Activated CD4-positive, alpha-beta T cell treated with anti-CD3 and anti-CD28 coated beads, Interleukin-2, amount 10 ng/mL, durations not matched to agents 24 days and 14 days (primary cell): Measurements from ENCODE around the gene SMIM7. TPM values are rescaled to one million over a fixed set of nuclear protein-coding genes. Genes with fewer than 3 reads are reported as not detected.

ENCODE experiments used
- DNase-seq: peaks from one replicate; pipeline ENCODE4 v3.0.0; 2022
- H3K27ac Mint-ChIP-seq: one replicate; pipeline ENCODE4 v1.8.0; 2022; ENCODE audit warnings: mild to moderate bottlenecking, mixed read lengths
- H3K27me3 Mint-ChIP-seq: one replicate; pipeline ENCODE4 v1.8.0; 2022; ENCODE audit warnings: mixed read lengths
- H3K36me3 Mint-ChIP-seq: one replicate; pipeline ENCODE4 v1.8.0; 2022; ENCODE audit warnings: low read depth, mild to moderate bottlenecking, mixed read lengths
- H3K4me1 Mint-ChIP-seq: one replicate; pipeline ENCODE4 v1.8.0; 2021; ENCODE audit warnings: mixed read lengths
- H3K4me3 Mint-ChIP-seq: one replicate; pipeline ENCODE4 v1.8.0; 2022; ENCODE audit warnings: mild to moderate bottlenecking, moderate library complexity, mixed read lengths
- H3K9me3 Mint-ChIP-seq: one replicate; pipeline ENCODE4 v1.8.0; 2021; ENCODE audit warnings: mixed read lengths
- intact Hi-C: fragments of 100-400 bp; cut with micrococcal nuclease; formaldehyde crosslinking; loops from one replicate; pipeline ENCODE4 v1.15.1; 2023
- total RNA-seq: library from RNA; stranded (reverse); gene quantifications from 2 replicates; pipeline ENCODE4 v1.2.3, GENCODE V29; 2022

Gene SMIM7
- total RNA-seq, 1 donor from 2014 or later = 66.1 TPM

- Mint-ChIP-seq H3K27ac (no peak overlapping the region), H3K9me3 (no peaks in the 10 kb centered on the region), H3K4me1 (peaks cover 33% of the 10 kb centered on the region), H3K4me3 (no peak overlapping the region), H3K36me3 (peaks cover 31% of the 10 kb centered on the region), H3K27me3 (no peaks in the 10 kb centered on the region)
- intact Hi-C loops = no loop called here
- DNase-seq = no peak
Observed at GRCh38 chr19:16623576-16623975, 36.4 kb downstream of the SMIM7 start.

- Mint-ChIP-seq H3K27me3 (no peaks in the 10 kb centered on the region), H3K4me1 (peaks cover 35% of the 10 kb centered on the region), H3K36me3 (peaks cover 30% of the 10 kb centered on the region), H3K4me3 (no peak overlapping the region), H3K27ac (no peak overlapping the region), H3K9me3 (no peaks in the 10 kb centered on the region)
- intact Hi-C loops = no loop called here
- no peak for DNase-seq
Observed at GRCh38 chr19:16623066-16623465, 36.9 kb downstream of the SMIM7 start.

GRCh38 chr19:16621165-16621800, 38.7 kb downstream of the SMIM7 start:
- intact Hi-C loops = loop anchor here (2.0 kb wide), 1 partner anchor 124 kb away; the partner anchor contains the start of genes C19orf44 and CALR3
- no peak for DNase-seq
- no peaks in the 10 kb centered on the region for H3K9me3 Mint-ChIP-seq
- peaks cover 35% of the 10 kb centered on the region for H3K4me1 Mint-ChIP-seq
- no peaks in the 10 kb centered on the region for H3K27me3 Mint-ChIP-seq
- H3K36me3 Mint-ChIP-seq = peaks cover 23% of the 10 kb centered on the region
- no peak overlapping the region for H3K4me3 Mint-ChIP-seq
- no peak overlapping the region for H3K27ac Mint-ChIP-seq

- no peak overlapping the region for H3K4me3 Mint-ChIP-seq
- peaks cover 21% of the 10 kb centered on the region for H3K36me3 Mint-ChIP-seq
- intact Hi-C loops = loop anchor here (2.0 kb wide), 1 partner anchor 124 kb away; the partner anchor contains the start of genes C19orf44 and CALR3
- H3K9me3 Mint-ChIP-seq = no peaks in the 10 kb centered on the region
- DNase-seq = no peak
- peaks cover 33% of the 10 kb centered on the region for H3K4me1 Mint-ChIP-seq
- no peak overlapping the region for H3K27ac Mint-ChIP-seq
- H3K27me3 Mint-ChIP-seq = no peaks in the 10 kb centered on the region
Observed at GRCh38 chr19:16620584-16620983, 39.4 kb downstream of the SMIM7 start.

- intact Hi-C loops = loop anchor here (2.0 kb wide), 1 partner anchor 123 kb away; the partner anchor contains the start of genes C19orf44 and CALR3
- Mint-ChIP-seq H3K4me3 (no peak overlapping the region), H3K27ac (no peak overlapping the region), H3K27me3 (no peaks in the 10 kb centered on the region), H3K4me1 (peaks cover 35% of the 10 kb centered on the region), H3K9me3 (no peaks in the 10 kb centered on the region), H3K36me3 (peaks cover 16% of the 10 kb centered on the region)
- no peak for DNase-seq
Observed at GRCh38 chr19:16620018-16620417, 39.9 kb downstream of the SMIM7 start.

- H3K27ac Mint-ChIP-seq = no peak overlapping the region
- peaks cover 11% of the 10 kb centered on the region for H3K36me3 Mint-ChIP-seq
- intact Hi-C loops = no loop called here
- H3K4me1 Mint-ChIP-seq = peaks cover 33% of the 10 kb centered on the region
- DNase-seq = no peak
- no peak overlapping the region for H3K4me3 Mint-ChIP-seq
- no peaks in the 10 kb centered on the region for H3K9me3 Mint-ChIP-seq
- H3K27me3 Mint-ChIP-seq = no peaks in the 10 kb centered on the region
Observed at GRCh38 chr19:16619457-16619856, 40.5 kb downstream of the SMIM7 start.

GRCh38 chr19:16618248-16618647, 41.7 kb downstream of the SMIM7 start:
- Mint-ChIP-seq H3K27me3 (no peaks in the 10 kb centered on the region), H3K27ac (no peak overlapping the region), H3K4me3 (no peak overlapping the region), H3K4me1 (peaks cover 36% of the 10 kb centered on the region), H3K9me3 (no peaks in the 10 kb centered on the region), H3K36me3 (peaks cover 2% of the 10 kb centered on the region)
- no peak for DNase-seq
- intact Hi-C loops = no loop called here

- Mint-ChIP-seq H3K4me1 (peaks cover 46% of the 10 kb centered on the region), H3K27ac (peak overlapping the region; percentile 45), H3K4me3 (no peak overlapping the region), H3K36me3 (no peaks in the 10 kb centered on the region), H3K9me3 (no peaks in the 10 kb centered on the region), H3K27me3 (no peaks in the 10 kb centered on the region)
- intact Hi-C loops = no loop called here
- DNase-seq = no peak
Observed at GRCh38 chr19:16615808-16616207, 44.1 kb downstream of the SMIM7 start.

GRCh38 chr19:16614941-16615340, 45.0 kb downstream of the SMIM7 start:
- H3K4me1 Mint-ChIP-seq = peaks cover 50% of the 10 kb centered on the region
- H3K9me3 Mint-ChIP-seq = no peaks in the 10 kb centered on the region
- H3K27me3 Mint-ChIP-seq = no peaks in the 10 kb centered on the region
- intact Hi-C loops = no loop called here
- DNase-seq = no peak
- no peaks in the 10 kb centered on the region for H3K36me3 Mint-ChIP-seq
- H3K27ac Mint-ChIP-seq = peak overlapping the region; percentile 72
- peak overlapping the region; percentile 31 for H3K4me3 Mint-ChIP-seq

GRCh38 chr19:16613841-16614240, 46.1 kb downstream of the SMIM7 start:
- no peak for DNase-seq
- Mint-ChIP-seq H3K36me3 (no peaks in the 10 kb centered on the region), H3K4me1 (peaks cover 48% of the 10 kb centered on the region), H3K9me3 (no peaks in the 10 kb centered on the region), H3K27ac (no peak overlapping the region), H3K4me3 (no peak overlapping the region), H3K27me3 (no peaks in the 10 kb centered on the region)
- intact Hi-C loops = no loop called here

- DNase-seq = no peak
- Mint-ChIP-seq H3K4me1 (peaks cover 55% of the 10 kb centered on the region), H3K9me3 (no peaks in the 10 kb centered on the region), H3K4me3 (no peak overlapping the region), H3K27me3 (no peaks in the 10 kb centered on the region), H3K36me3 (peaks cover 2% of the 10 kb centered on the region), H3K27ac (no peak overlapping the region)
- intact Hi-C loops = no loop called here
Observed at GRCh38 chr19:16612636-16613035, 47.3 kb downstream of the SMIM7 start.

GRCh38 chr19:16611121-16611520, 48.8 kb downstream of the SMIM7 start:
- H3K27ac Mint-ChIP-seq = peak overlapping the region; percentile 46
- DNase-seq = no peak
- H3K4me1 Mint-ChIP-seq = peaks cover 46% of the 10 kb centered on the region
- intact Hi-C loops = no loop called here
- no peaks in the 10 kb centered on the region for H3K27me3 Mint-ChIP-seq
- peaks cover 2% of the 10 kb centered on the region for H3K36me3 Mint-ChIP-seq
- H3K4me3 Mint-ChIP-seq = no peak overlapping the region
- H3K9me3 Mint-ChIP-seq = no peaks in the 10 kb centered on the region

- no peaks in the 10 kb centered on the region for H3K9me3 Mint-ChIP-seq
- H3K4me1 Mint-ChIP-seq = peaks cover 44% of the 10 kb centered on the region
- peaks cover 5% of the 10 kb centered on the region for H3K36me3 Mint-ChIP-seq
- H3K27ac Mint-ChIP-seq = no peak overlapping the region
- H3K27me3 Mint-ChIP-seq = no peaks in the 10 kb centered on the region
- intact Hi-C loops = no loop called here
- no peak for DNase-seq
- no peak overlapping the region for H3K4me3 Mint-ChIP-seq
Observed at GRCh38 chr19:16609511-16610200, 50.3 kb downstream of the SMIM7 start.

- H3K4me1 Mint-ChIP-seq = peaks cover 45% of the 10 kb centered on the region
- intact Hi-C loops = no loop called here
- H3K4me3 Mint-ChIP-seq = no peak overlapping the region
- peak overlapping the region; percentile 58 for H3K27ac Mint-ChIP-seq
- DNase-seq = no peak
- H3K9me3 Mint-ChIP-seq = no peaks in the 10 kb centered on the region
- H3K36me3 Mint-ChIP-seq = peaks cover 5% of the 10 kb centered on the region
- H3K27me3 Mint-ChIP-seq = no peaks in the 10 kb centered on the region
Observed at GRCh38 chr19:16608290-16608739, 51.6 kb downstream of the SMIM7 start.
